H1 (cell line): ENCODE data around the gene ADCY1. TPM values are rescaled to one million over a fixed set of nuclear protein-coding genes. Genes with fewer than 3 reads are reported as not detected.

ENCODE experiments used
- CTCF ChIA-PET: fragments of 300-600 bp; sonication (Branson Sonifier 250); formaldehyde crosslinking; loops from one replicate; lab custom pipeline; 2021; ENCODE audit not compliant: partially characterized antibody; lab: Charles Lee
- POLR2A ChIA-PET: fragments of 300-600 bp; sonication (Branson Sonifier 250); formaldehyde crosslinking; loops from one replicate; lab custom pipeline; 2021; ENCODE audit warnings: inconsistent platforms; ENCODE audit not compliant: partially characterized antibody; lab: Charles Lee
- DNase-seq, 2 experiments: peaks; one replicate each; pipeline versions ENCODE4 v3.0.0 to v3.0.0-alpha.2; 2010 to 2022; ENCODE audit warnings: low spot score in 2 of 2, low read depth in 1 of 2, mixed read lengths in 1 of 2
- FAIRE-seq: peaks from 2 replicates; lab custom pipeline; 2011; peaks lifted over from hg19 to GRCh38; lab: Jason Lieb, UNC
- H2AFZ ChIP-seq: 2 replicates; pipeline ENCODE4 v1.8.1; 2012; ENCODE audit warnings: low read length, inconsistent platforms
- H2AK5ac ChIP-seq: 2 replicates; pipeline ENCODE4 v1.6.1; 2013; ENCODE audit warnings: low read depth, low read length
- H2BK120ac ChIP-seq: replicated peaks from 2 replicates; pipeline ENCODE3; 2013; ENCODE audit warnings: low read depth, low read length, inconsistent platforms
- H2BK12ac ChIP-seq: 2 replicates; pipeline ENCODE4 v1.6.1; 2013; ENCODE audit warnings: low read depth, low read length
- H2BK15ac ChIP-seq: 2 replicates; pipeline ENCODE4 v1.6.1; 2013; ENCODE audit warnings: low read length
- H2BK20ac ChIP-seq: 2 replicates; pipeline ENCODE4 v1.6.1; 2013; ENCODE audit warnings: low read length
- H2BK5ac ChIP-seq: 2 replicates; pipeline ENCODE4 v1.6.1; 2013; ENCODE audit warnings: low read depth, low read length
- H3K14ac ChIP-seq: 2 replicates; pipeline ENCODE4 v1.6.1; 2013; ENCODE audit warnings: inconsistent platforms; ENCODE audit not compliant: insufficient read length
- H3K18ac ChIP-seq: 2 replicates; pipeline ENCODE4 v1.6.1; 2013; ENCODE audit warnings: low read length; ENCODE audit errors: extremely low read depth
- H3K23ac ChIP-seq: 2 replicates; pipeline ENCODE4 v1.6.1; 2013; ENCODE audit warnings: inconsistent platforms; ENCODE audit not compliant: insufficient read length
- H3K23me2 ChIP-seq: 2 replicates; pipeline ENCODE4 v1.6.1; 2013; ENCODE audit warnings: low read depth, low read length
- H3K27ac ChIP-seq: 2 replicates; pipeline ENCODE4 v1.6.1; 2011; ENCODE audit warnings: low read depth, low read length, inconsistent platforms
- H3K27me3 ChIP-seq, 4 experiments: replicated peaks in 1 of 4; 1 replicate in 1 of 4; 2 replicates in 3 of 4; pipeline versions ENCODE4 v1.6.1 to v1.8.1; 2011 to 2013; ENCODE audit warnings: low read length in 3 of 4, mild to moderate bottlenecking in 3 of 4, inconsistent platforms in 2 of 4, mixed read lengths in 2 of 4, moderate library complexity in 1 of 4; ENCODE audit not compliant: control insufficient read depth in 3 of 4, insufficient read depth in 3 of 4; ENCODE audit errors: extremely low read depth in 1 of 4
- H3K36me3 ChIP-seq, 4 experiments: 2 replicates each; pipeline versions ENCODE4 v1.6.1 to v1.8.1; 2011 to 2013; ENCODE audit warnings: mild to moderate bottlenecking in 4 of 4, low read length in 3 of 4, moderate library complexity in 2 of 4, control low read depth in 1 of 4, inconsistent platforms in 1 of 4; ENCODE audit not compliant: insufficient read depth in 4 of 4, control insufficient read depth in 2 of 4
- H3K4ac ChIP-seq: replicated peaks from 2 replicates; pipeline ENCODE3; 2013; ENCODE audit warnings: low read length, low read depth, mixed read lengths, inconsistent platforms; ENCODE audit not compliant: insufficient read length
- H3K4me1 ChIP-seq, 4 experiments: replicated peaks in 1 of 4; 1 replicate in 1 of 4; 2 replicates in 3 of 4; pipeline versions ENCODE4 v1.6.1 to v1.8.1; 2011 to 2013; ENCODE audit warnings: low read length in 3 of 4, inconsistent platforms in 2 of 4, mixed read lengths in 1 of 4; ENCODE audit not compliant: insufficient read depth in 4 of 4, control insufficient read depth in 3 of 4
- H3K4me2 ChIP-seq, 2 experiments: 2 replicates each; pipeline versions ENCODE4 v1.6.1 to v1.8.1; 2011 to 2013; ENCODE audit warnings: low read depth in 2 of 2, low read length in 2 of 2, control low read depth in 1 of 2, inconsistent platforms in 1 of 2, mild to moderate bottlenecking in 1 of 2; ENCODE audit not compliant: insufficient read depth in 1 of 2
- H3K4me3 ChIP-seq, 4 experiments: fragments of 200-600, 300-600 bp in 1 of 4; sonication (generic), shearing (Covaris generic), sonication (Bioruptor Twin) in 1 of 4; 2 replicates each; pipeline versions ENCODE4 v1.5.1 to v1.8.1; 2011 to 2016; ENCODE audit warnings: low read length in 4 of 4, low read depth in 3 of 4, control low read depth in 2 of 4, inconsistent platforms in 2 of 4, mild to moderate bottlenecking in 2 of 4, mixed read lengths in 1 of 4, moderate library complexity in 1 of 4; ENCODE audit not compliant: insufficient read depth in 2 of 4; ENCODE audit errors: extremely low read depth in 1 of 4
- H3K56ac ChIP-seq: replicated peaks from 2 replicates; pipeline ENCODE3; 2013; ENCODE audit warnings: low read depth, mild to moderate bottlenecking, mixed read lengths, low read length, inconsistent platforms; ENCODE audit not compliant: insufficient read length
- H3K79me1 ChIP-seq: 2 replicates; pipeline ENCODE4 v1.6.1; 2013; ENCODE audit warnings: low read depth, low read length, control low read depth
- H3K79me2 ChIP-seq, 2 experiments: 2 replicates each; pipeline versions ENCODE4 v1.6.1 to v1.8.1; 2012 to 2013; ENCODE audit warnings: low read length in 2 of 2, mild to moderate bottlenecking in 2 of 2, inconsistent platforms in 1 of 2; ENCODE audit not compliant: insufficient read depth in 2 of 2, control insufficient read depth in 1 of 2
- H3K9ac ChIP-seq, 4 experiments: replicated peaks in 1 of 4; 1 replicate in 1 of 4; 2 replicates in 3 of 4; pipeline versions ENCODE4 v1.6.1 to v1.8.1; 2011 to 2013; ENCODE audit warnings: low read depth in 3 of 4, low read length in 3 of 4, control low read depth in 2 of 4, mild to moderate bottlenecking in 2 of 4, moderate library complexity in 2 of 4, inconsistent platforms in 1 of 4; ENCODE audit errors: extremely low read depth in 1 of 4
- H3K9me3 ChIP-seq, 2 experiments: 2 replicates each; pipeline versions ENCODE4 v1.6.1 to v1.8.1; 2012 to 2013; ENCODE audit warnings: mild to moderate bottlenecking in 2 of 2, moderate library complexity in 2 of 2, control low read depth in 1 of 2, inconsistent platforms in 1 of 2, low read depth in 1 of 2, low read length in 1 of 2, mixed read lengths in 1 of 2; ENCODE audit not compliant: insufficient read depth in 2 of 2
- H4K20me1 ChIP-seq, 2 experiments: replicated peaks in 1 of 2; 2 replicates each; pipeline versions ENCODE3 to v1.8.1; 2011 to 2013; ENCODE audit warnings: inconsistent platforms in 2 of 2, low read length in 2 of 2, mild to moderate bottlenecking in 1 of 2; ENCODE audit not compliant: insufficient read depth in 2 of 2, control insufficient read depth in 1 of 2
- H4K5ac ChIP-seq: 2 replicates; pipeline ENCODE4 v1.6.1; 2013; ENCODE audit warnings: low read length, low read depth, mixed read lengths, inconsistent platforms; ENCODE audit not compliant: insufficient read length
- H4K8ac ChIP-seq: 2 replicates; pipeline ENCODE4 v1.8.0; 2013; ENCODE audit warnings: mild to moderate bottlenecking, moderate library complexity, low read length, inconsistent platforms; ENCODE audit not compliant: insufficient read depth; ENCODE audit errors: extremely low read depth
- H4K91ac ChIP-seq: replicated peaks from 2 replicates; pipeline ENCODE3; 2013; ENCODE audit warnings: low read length, mixed read lengths, inconsistent platforms; ENCODE audit not compliant: insufficient read length
- ASH2L ChIP-seq: fragments of 200-600, 300-600 bp; sonication (generic); IDR thresholded peaks from one replicate; pipeline ENCODE4 v1.7.1; 2017; ENCODE audit warnings: low read length
- EGR1 ChIP-seq: IDR thresholded peaks from 2 replicates; pipeline ENCODE4 v1.6.1; 2011; ENCODE audit warnings: low read depth, low read length, borderline replicate concordance
- RBBP5 ChIP-seq: IDR thresholded peaks from 2 replicates; pipeline ENCODE4 v1.7.1; 2012; ENCODE audit warnings: low read depth, mild to moderate bottlenecking, inconsistent platforms, low read length, moderate library complexity, borderline replicate concordance
- SP4 ChIP-seq: IDR thresholded peaks from 2 replicates; pipeline ENCODE4 v1.6.1; 2012; ENCODE audit warnings: low read length, inconsistent platforms
- WGBS, 2 experiments: shearing (Covaris generic) in 1 of 2; methylation state at CpG; one replicate each; pipeline versions ENCODE4 v1.1.6 to v1.1.7; 2013 to 2015; ENCODE audit warnings: low lambda C conversion rate in 2 of 2, mixed read lengths in 2 of 2, inconsistent platforms in 1 of 2, low coverage in 1 of 2, missing lambda C conversion rate in 1 of 2; ENCODE audit not compliant: insufficient replicate concordance in 2 of 2, insufficient coverage in 1 of 2, insufficient read length in 1 of 2; ENCODE audit errors: extremely low coverage in 1 of 2, missing lambda C conversion rate in 1 of 2; 5-methylcytosine and 5-hydroxymethylcytosine counted together
- polyA plus RNA-seq, 7 experiments: library from polyadenylated mRNA; depleted of rRNA in 3 of 7; stranded (reverse) in 5 of 7; unstranded in 2 of 7; fragments of >200 nt in 5 of 7; fragments of 200-250 nt in 2 of 7; gene quantifications; 1 replicate in 5 of 7; 2 replicates in 1 of 7; 4 replicates in 1 of 7; pipeline versions ENCODE4 v1.2.1 to v1.2.3, GENCODE V29; 2011 to 2013; ENCODE audit warnings: missing spikeins in 2 of 7, mixed read lengths in 2 of 7
- total RNA-seq: library from RNA; stranded (reverse); fragmentation: NEBNext Ultra II Directional; extraction: Animal tissue kit (Norgen Biotek cat#: 25700); gene quantifications from 2 replicates; pipeline ENCODE4 v1.2.1, GENCODE V29; 2021

Gene ADCY1
- total and polyA plus RNA-seq, 2 of the 8 experiments (the other 6 are each of a cell fraction or from before 2014, with no cell fraction given), result 7.9 to 26.9 TPM

DNA sequence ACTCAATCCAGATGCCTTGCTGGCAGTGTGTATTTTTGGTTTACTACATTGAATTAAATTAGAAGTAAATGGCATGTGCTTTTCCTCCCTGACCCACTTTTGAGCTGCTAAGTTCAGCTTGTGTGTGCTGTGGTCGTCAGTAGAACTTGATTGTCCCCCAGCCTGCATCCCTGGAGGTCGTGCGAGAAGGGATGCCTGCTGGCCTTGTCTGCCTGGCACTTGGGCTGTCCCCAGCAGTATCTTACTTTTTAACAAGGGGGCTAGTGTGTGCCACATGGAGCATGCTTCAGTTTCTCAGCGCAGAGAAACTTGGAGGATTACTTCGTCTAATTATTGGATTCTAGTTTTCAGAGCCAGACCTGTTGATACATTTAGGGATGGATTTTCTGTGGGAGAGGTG, 80.2 kb downstream of the ADCY1 start:
- Histone ChIP-seq H3K9ac (no peak overlapping the region), H3K14ac (no peak overlapping the region), H2BK120ac (no peak overlapping the region), H2BK5ac (no peak overlapping the region), H2BK15ac (no peak overlapping the region), H3K36me3 (no peaks in the 10 kb centered on the region; a peak in 1 of 8 replicates), H2AK5ac (no peak overlapping the region), H3K4ac (no peak overlapping the region), H4K20me1 (peaks cover 0 to 3% of the 10 kb centered on the region in 2 experiments), H2BK12ac (no peak overlapping the region), H4K91ac (no peak overlapping the region), H2AFZ (no peak overlapping the region), H3K18ac (no peak overlapping the region), H3K4me2 (no peak overlapping the region), H4K5ac (no peak overlapping the region), H3K23me2 (no peaks in the 10 kb centered on the region), H2BK20ac (no peak overlapping the region), H3K27ac (no peak overlapping the region), H3K4me3 (no peak overlapping the region), H3K23ac (no peak overlapping the region), H3K79me2 (no peaks in the 10 kb centered on the region), H4K8ac (no peak overlapping the region), H3K27me3 (no peaks in the 10 kb centered on the region), H3K9me3 (no peaks in the 10 kb centered on the region), H3K56ac (no peak overlapping the region), H3K79me1 (no peaks in the 10 kb centered on the region; the same call in none of the 2 replicates), H3K4me1 (no peaks in the 10 kb centered on the region; a peak in 1 of 7 replicates)
- DNase-seq, result no peak
- POLR2A ChIA-PET, result no interaction called here
- no peak for FAIRE-seq
- CTCF ChIA-PET, result interaction anchor here (2.6 kb wide), 1 partner anchor 9 kb away, joined by 14 read pairs; no protein-coding TSS in a partner anchor
- TF ChIP-seq SP4 (no peak), EGR1 (no peak), RBBP5 (no peak), ASH2L (no peak)
- WGBS, 2 experiments, result 93% methylated on average over 5 of the region's 5 CpGs; no CpG with 5 or more reads in 1 of the 2 experiments
